GM12891 (cell line): Measurements from ENCODE around the gene SIAH1.
"Not testable (repeated sequence)": the region's sequence is repeated elsewhere in the genome, so short reads cannot be mapped to it uniquely, and the experiment has no call there.

ENCODE experiments used
- DNase-seq: peaks from one replicate; pipeline ENCODE4 v3.0.0; 2011; ENCODE audit warnings: low spot score; ENCODE audit not compliant: insufficient read length
- FAIRE-seq: peaks from 2 replicates; lab custom pipeline; 2011; peaks lifted over from hg19 to GRCh38; lab: Jason Lieb, UNC
- PAX5 ChIP-seq: IDR thresholded peaks from 2 replicates; pipeline ENCODE4 v1.6.1; 2011; ENCODE audit warnings: low read length, moderate library complexity, mild to moderate bottlenecking; ENCODE audit not compliant: insufficient read depth, severe bottlenecking
- POLR2A ChIP-seq: IDR thresholded peaks from 2 replicates; pipeline ENCODE4 v1.6.1; 2011; ENCODE audit warnings: low read depth, low read length, control low read depth
- POLR2AphosphoS5 ChIP-seq: IDR thresholded peaks from 2 replicates; pipeline ENCODE4 v1.6.1; 2011; ENCODE audit warnings: low read depth, low read length, control low read depth
- POU2F2 ChIP-seq: IDR thresholded peaks from 2 replicates; pipeline ENCODE4 v1.6.1; 2011; ENCODE audit warnings: low read depth, mild to moderate bottlenecking, control low read depth, low read length, moderate library complexity
- SPI1 ChIP-seq: IDR thresholded peaks from 2 replicates; pipeline ENCODE4 v1.6.1; 2011; ENCODE audit warnings: low read depth, low read length, control low read depth
- TAF1 ChIP-seq: IDR thresholded peaks from 2 replicates; pipeline ENCODE4 v1.6.1; 2011; ENCODE audit warnings: low read depth, low read length, control low read depth

Gene SIAH1

DNA sequence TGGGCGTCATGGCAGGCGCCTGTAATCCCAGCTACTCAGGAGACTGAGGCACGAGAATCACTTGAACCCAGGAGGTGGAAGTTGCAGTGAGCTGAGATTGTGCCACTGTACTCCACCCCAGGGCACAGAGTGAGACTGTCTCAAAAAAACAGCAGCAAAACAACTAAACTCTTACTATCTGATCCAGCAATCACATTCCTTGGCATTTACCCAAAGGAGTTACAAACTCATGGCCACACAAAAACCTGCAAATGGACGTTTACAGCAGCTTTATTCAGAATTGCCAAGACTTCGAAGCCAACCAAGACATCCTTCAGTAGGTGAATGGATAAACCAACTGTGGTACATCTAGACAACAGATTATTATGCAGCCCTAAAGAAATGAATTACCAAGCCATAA is 4.0 kb downstream of the SIAH1 start:
- no peak for TF ChIP-seq POLR2A
- DNase-seq (no peak), FAIRE-seq (no peak)

DNA sequence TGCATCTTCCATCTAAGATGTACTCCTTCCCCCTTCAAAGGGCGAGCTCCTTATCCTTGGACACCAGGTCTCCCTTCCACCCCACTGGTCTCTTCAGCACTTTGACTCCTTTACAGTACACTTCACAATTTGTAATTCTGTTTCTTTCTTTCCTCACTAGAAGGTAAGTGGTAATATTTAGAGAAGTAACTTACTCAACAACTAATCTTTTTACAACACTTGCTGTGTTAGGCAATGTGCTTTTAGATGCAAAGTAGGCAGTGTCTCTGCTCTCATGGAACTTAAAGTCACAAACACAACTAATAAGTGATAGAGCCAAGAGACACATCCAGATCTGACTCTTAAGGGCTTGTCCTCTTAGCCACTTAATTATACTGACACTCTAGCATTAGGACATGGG is 6.4 kb downstream of the SIAH1 start:
- no peak for TF ChIP-seq POU2F2
- TF ChIP-seq POLR2AphosphoS5: no peak
- TF ChIP-seq TAF1: no peak
- TF ChIP-seq POLR2A: no peak
- TF ChIP-seq SPI1: no peak
- no peak for TF ChIP-seq PAX5
- DNase-seq (no peak), FAIRE-seq (no peak)

DNA sequence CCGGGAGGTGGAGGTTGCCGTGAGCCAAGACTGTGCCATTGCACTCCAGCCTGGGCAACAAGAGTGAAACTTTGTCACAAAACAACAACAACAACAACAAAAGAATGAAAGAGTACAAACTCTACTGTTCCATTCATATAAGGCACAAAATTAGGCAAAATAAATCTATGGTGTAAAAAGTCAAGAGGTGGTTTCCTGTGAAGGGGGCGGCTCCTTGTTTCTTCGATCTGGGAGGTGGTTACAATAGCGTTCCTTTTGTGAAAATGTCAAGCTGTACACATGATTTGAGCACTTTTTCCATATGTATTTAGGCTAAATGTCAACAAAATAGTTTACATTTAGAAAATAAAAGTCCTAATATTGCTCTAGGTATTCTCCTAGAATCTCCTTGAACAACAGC is 6.9 kb downstream of the SIAH1 start:
- FAIRE-seq: no peak
- no peak for TF ChIP-seq POLR2A
- no peak for TF ChIP-seq POLR2AphosphoS5
- no peak for TF ChIP-seq SPI1
- TF ChIP-seq PAX5: no peak
- TF ChIP-seq POU2F2: no peak
- no peak for TF ChIP-seq TAF1
- DNase-seq: no peak

DNA sequence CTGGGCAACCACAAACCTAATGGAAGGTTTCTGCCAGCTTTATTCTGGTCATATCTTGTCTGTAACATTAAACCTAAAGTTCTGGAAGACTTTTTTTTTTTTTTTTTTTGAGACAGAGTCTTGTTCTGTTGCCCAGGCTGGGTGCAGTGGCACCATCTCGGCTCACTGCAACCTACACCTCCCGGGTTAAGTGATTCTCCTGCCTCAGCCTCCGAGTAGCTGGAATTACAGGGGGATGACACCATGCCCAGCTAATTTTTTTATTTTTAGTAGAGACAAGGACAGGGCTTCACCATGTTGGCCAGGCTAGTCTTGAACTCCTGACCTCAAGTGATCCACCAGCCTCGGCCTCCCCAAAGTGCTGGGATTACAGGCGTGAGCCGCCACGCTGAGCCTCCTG is 7.9 kb downstream of the SIAH1 start:
- not testable (repeated sequence) for FAIRE-seq, DNase-seq

DNA sequence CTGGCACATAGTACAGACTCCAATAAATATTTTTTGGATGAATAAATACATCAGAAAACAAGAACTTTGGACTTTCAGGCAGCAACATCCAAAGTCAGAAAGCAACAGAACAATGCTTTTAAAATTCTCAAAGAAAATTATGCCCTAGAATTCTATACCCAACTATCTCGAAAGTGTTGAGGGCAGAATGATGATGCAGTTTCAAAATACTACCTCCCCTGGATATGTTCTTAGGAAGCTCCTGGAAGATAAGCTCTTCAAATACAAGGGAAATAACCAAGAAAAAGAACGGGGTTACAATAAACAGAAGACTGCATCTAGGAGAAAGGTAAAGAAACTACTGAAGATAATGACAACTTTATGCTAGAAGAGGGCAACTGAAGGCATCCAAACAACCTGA is 11.0 kb downstream of the SIAH1 start:
- DNase-seq (no peak), FAIRE-seq (peak; percentile 59)
- TF ChIP-seq SPI1 (no peak), POLR2AphosphoS5 (no peak), TAF1 (no peak), PAX5 (no peak), POLR2A (no peak), POU2F2 (no peak)

DNA sequence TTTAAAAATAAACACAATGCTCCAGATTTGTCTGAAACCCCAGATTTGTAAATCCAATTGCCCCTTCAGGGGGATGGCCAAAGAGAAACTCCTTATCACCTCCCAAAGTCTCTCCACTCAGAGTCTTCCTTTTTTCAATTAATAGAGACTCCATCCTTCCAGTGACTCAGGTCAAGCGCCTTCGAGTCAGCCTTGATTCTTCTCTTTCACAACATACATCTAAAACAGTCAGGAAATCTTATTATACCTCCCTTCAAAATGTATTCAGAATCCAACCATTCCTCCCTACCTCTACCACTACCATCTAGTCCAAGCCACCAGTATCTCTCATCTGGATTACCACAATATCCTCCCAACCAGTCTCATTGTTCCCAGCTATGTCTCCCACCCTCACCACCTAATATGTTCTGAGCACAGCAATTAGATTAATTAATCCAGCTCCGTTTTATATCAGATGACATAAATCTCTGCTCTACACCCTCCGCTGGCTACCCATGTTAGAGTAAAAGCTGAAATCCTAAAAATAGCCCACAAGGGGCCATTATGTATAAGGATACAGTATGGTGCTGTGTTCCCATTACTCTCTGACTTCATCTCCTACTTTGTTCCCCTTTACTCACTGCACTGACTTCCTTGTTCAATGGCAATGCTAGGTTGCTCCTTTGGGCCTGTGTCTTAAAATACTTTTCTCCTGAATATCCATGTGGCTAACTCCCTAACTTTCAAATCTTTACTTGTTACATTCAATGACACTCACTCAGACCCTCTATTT is 11.8 kb downstream of the SIAH1 start:
- FAIRE-seq (peak; percentile 48), DNase-seq (no peak)

DNA sequence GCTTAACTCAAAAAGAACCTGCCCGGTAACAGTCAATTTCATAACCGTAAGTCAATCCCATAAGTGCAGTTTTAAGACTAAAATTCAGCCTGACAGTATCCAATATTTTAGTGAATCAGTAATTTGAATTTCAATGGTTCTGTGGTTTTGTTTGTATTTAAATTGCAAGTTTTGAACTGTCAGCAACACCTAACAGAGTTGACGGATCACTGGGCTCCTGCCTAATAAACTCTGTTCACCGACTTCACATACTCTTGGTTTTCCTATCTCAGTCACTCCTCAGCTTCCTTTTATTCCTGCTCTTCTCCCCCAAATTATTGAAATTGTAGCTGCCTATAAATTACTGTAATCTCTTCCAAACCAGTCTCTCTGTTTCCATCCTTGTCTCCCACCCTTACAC is 12.5 kb downstream of the SIAH1 start:
- no peak for TF ChIP-seq POU2F2
- TF ChIP-seq POLR2AphosphoS5: no peak
- TF ChIP-seq PAX5: no peak
- no peak for TF ChIP-seq POLR2A
- no peak for TF ChIP-seq TAF1
- TF ChIP-seq SPI1: no peak
- DNase-seq: no peak
- no peak for FAIRE-seq

More for the DNA sequence above, 11.8 kb downstream of the SIAH1 start:
- TF ChIP-seq POLR2AphosphoS5: no peak
- TF ChIP-seq PAX5: no peak
- no peak for TF ChIP-seq POU2F2
- no peak for TF ChIP-seq SPI1
- no peak for TF ChIP-seq POLR2A
- TF ChIP-seq TAF1: no peak

DNA sequence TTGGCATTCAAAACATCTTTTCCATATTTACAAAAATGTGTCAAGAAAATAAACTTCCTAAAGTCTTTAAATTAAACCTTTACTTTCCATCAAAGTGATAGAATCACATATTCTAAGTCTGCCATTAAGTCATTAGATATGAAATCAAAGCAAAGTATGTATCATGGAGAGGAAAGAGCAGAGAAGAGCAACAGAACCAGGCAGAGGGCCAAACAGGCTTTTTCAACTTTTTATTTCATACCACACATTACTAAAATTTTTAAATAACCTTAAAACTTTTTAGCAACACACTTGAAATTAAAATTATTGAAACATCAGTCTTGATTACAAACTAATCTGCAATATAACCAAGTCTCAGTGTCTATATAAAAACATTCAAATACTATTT is 13.8 kb downstream of the SIAH1 start:
- DNase-seq (no peak), FAIRE-seq (no peak)
- no peak for TF ChIP-seq POLR2AphosphoS5
- TF ChIP-seq TAF1: no peak
- no peak for TF ChIP-seq PAX5
- TF ChIP-seq POLR2A: no peak
- TF ChIP-seq POU2F2: no peak
- no peak for TF ChIP-seq SPI1

DNA sequence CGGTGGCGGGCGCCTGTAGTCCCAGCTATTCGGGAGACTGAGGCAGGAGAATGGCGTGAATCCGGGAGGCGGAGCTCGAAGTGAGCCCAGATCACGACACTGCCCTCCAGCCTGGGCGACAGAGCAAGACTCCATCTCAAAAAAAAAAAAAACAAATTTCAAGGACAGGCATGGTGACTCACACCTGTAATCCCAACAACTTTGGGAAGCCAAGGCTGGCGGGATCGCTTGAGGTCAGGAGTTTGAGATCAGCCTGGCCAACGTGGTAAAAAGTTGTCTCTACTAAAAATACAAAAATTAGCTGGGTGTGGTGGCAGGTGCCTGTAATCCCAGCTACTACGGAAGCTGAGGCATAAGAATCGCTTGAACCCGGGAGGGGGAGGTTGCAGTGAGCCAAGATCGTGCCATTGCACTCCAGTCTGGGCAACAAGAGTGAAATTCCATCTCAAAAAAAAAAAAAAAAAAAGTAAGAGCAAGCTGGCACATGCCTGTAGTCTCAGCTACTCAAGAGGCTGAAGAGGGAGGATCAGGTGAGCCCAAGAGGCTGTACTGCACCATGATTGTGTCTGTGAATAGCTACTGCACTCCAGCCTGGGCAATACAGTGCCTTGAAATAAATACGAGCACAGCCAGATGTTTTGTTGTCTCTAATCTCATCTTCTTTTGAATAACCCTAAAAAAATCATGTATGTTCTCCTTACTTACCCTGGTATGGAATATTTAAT is 14.4 kb downstream of the SIAH1 start:
- not testable (repeated sequence) for FAIRE-seq, DNase-seq

DNA sequence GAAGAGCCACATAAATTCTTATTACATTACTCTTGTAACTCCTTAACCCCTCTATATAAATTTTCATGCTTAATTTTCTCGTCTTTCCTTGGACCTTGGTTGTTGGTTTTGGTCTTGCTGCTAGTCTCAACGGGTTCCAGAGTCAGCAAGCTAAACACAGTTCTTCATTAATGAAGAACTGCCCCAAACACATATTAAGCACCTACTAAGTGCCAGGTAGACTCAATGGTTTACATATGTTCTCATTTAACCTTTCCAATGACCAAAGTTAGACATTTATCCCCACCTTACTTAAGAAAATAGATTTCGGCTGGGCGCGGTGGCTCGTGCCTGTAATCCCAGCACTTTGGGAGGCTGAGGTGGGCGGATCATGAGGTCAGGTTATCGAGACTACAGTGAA is 15.0 kb downstream of the SIAH1 start:
- TF ChIP-seq TAF1: no peak
- TF ChIP-seq POLR2AphosphoS5: no peak
- no peak for TF ChIP-seq POU2F2
- no peak for FAIRE-seq
- DNase-seq: no peak

DNA sequence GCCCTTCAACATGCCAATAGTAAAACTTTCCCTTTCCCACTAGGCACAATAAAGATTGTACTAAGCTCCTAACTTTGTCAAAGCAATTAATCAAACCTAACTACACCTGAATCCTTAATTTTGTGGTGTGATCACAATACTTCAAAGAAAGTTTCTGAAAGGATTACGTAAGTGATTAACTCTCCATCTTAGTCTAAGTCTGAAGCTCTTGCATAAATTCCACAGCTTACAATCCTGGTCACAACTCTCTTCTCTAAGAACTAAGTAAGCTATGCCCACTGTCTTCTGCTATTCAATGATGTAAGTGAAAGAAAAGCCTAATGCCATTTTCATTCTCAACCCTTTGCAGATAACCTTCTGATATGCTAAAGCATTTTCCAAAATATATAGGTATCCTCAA is 15.4 kb downstream of the SIAH1 start:
- FAIRE-seq: no peak
- no peak for DNase-seq
- TF ChIP-seq POLR2A (no peak), SPI1 (no peak), PAX5 (no peak), POU2F2 (no peak), TAF1 (no peak), POLR2AphosphoS5 (no peak)
